GM23338 (cell line): ENCODE measurements around the gene TFF2. TPM values are rescaled to one million over a fixed set of nuclear protein-coding genes. Genes with fewer than 3 reads are reported as not detected.

Source experiments
- ATAC-seq: fragments of 200-7000 bp; cut with Tn5 transposase; 3 replicates; pipeline ENCODE4 v1.9.1; 2020
- DNase-seq: peaks from one replicate; pipeline ENCODE4 v3.0.0-alpha.2; 2015; ENCODE audit warnings: low spot score
- H2AFZ ChIP-seq: fragments of 200-600 bp; sonication (generic); 2 replicates; pipeline ENCODE4 v1.8.0; 2016; ENCODE audit warnings: antibody characterized with exemption, mild to moderate bottlenecking, moderate library complexity
- H3F3A ChIP-seq: fragments of 200-600 bp; sonication (generic); replicated peaks from 2 replicates; pipeline ENCODE4 v1.8.0; 2017; ENCODE audit warnings: antibody characterized with exemption, mixed run types, low read depth
- H3K27ac ChIP-seq: fragments of 200-600 bp; sonication (generic); 2 replicates; pipeline ENCODE4 v1.6.1; 2016; ENCODE audit warnings: low read depth
- H3K27me3 ChIP-seq: fragments of 200-600 bp; sonication (generic); 2 replicates; pipeline ENCODE4 v1.8.0; 2016; ENCODE audit warnings: mild to moderate bottlenecking, mixed run types, moderate library complexity; ENCODE audit not compliant: insufficient read depth
- H3K36me3 ChIP-seq: fragments of 200-600 bp; sonication (generic); 2 replicates; pipeline ENCODE4 v1.8.0; 2016; ENCODE audit warnings: mild to moderate bottlenecking; ENCODE audit not compliant: insufficient read depth
- H3K4me1 ChIP-seq: fragments of 200-600 bp; sonication (generic); 2 replicates; pipeline ENCODE4 v1.8.0; 2016; ENCODE audit warnings: mild to moderate bottlenecking, moderate library complexity; ENCODE audit not compliant: insufficient read depth
- H3K4me2 ChIP-seq: fragments of 200-600 bp; sonication (generic); 2 replicates; pipeline ENCODE4 v1.7.1; 2017; ENCODE audit warnings: mixed run types
- H3K4me3 ChIP-seq: fragments of 200-600 bp; sonication (generic); 2 replicates; pipeline ENCODE4 v1.6.1; 2016; ENCODE audit warnings: mixed run types
- H3K79me2 ChIP-seq: fragments of 200-600 bp; sonication (generic); replicated peaks from 2 replicates; pipeline ENCODE4 v1.8.0; 2017; ENCODE audit warnings: mild to moderate bottlenecking; ENCODE audit not compliant: insufficient read depth
- H3K9me2 ChIP-seq: fragments of 200-600 bp; sonication (generic); 2 replicates; pipeline ENCODE4 v1.8.0; 2017; ENCODE audit not compliant: insufficient read depth
- H4K20me1 ChIP-seq: fragments of 200-600 bp; sonication (generic); replicated peaks from 2 replicates; pipeline ENCODE4 v1.8.0; 2017; ENCODE audit warnings: mild to moderate bottlenecking; ENCODE audit not compliant: insufficient read depth
- H3K27ac Mint-ChIP-seq: 2 replicates; pipeline ENCODE4 v1.8.0; 2020; ENCODE audit warnings: inconsistent platforms, mild to moderate bottlenecking, moderate library complexity, mixed read lengths
- H3K27me3 Mint-ChIP-seq: 3 replicates; pipeline ENCODE4 v1.8.0; 2022; ENCODE audit warnings: low read depth, mild to moderate bottlenecking, moderate library complexity, mixed read lengths, inconsistent platforms; ENCODE audit not compliant: insufficient read depth, poor library complexity
- H3K36me3 Mint-ChIP-seq: 3 replicates; pipeline ENCODE4 v1.8.0; 2021; ENCODE audit warnings: low read depth, mild to moderate bottlenecking, inconsistent platforms, moderate library complexity, mixed read lengths
- H3K4me1 Mint-ChIP-seq: 3 replicates; pipeline ENCODE4 v1.8.0; 2020; ENCODE audit warnings: mild to moderate bottlenecking, inconsistent platforms, mixed read lengths
- H3K4me3 Mint-ChIP-seq: 3 replicates; pipeline ENCODE4 v1.8.0; 2021; ENCODE audit warnings: moderate library complexity, mild to moderate bottlenecking, inconsistent platforms, mixed read lengths
- H3K9me3 Mint-ChIP-seq: 3 replicates; pipeline ENCODE4 v1.8.0; 2020; ENCODE audit warnings: moderate library complexity, mild to moderate bottlenecking, inconsistent platforms, mixed read lengths
- CREB1 ChIP-seq: fragments of 250-450 bp; sonication (Bioruptor Pico); IDR thresholded peaks from 2 replicates; pipeline ENCODE4 v1.5.0; 2020; ENCODE audit warnings: low read depth, mild to moderate bottlenecking, moderate library complexity
- EZH2 ChIP-seq: fragments of 200-600 bp; sonication (generic); IDR thresholded peaks from one replicate; pipeline ENCODE4 v1.8.0; 2017; ENCODE audit warnings: antibody characterized with exemption, mild to moderate bottlenecking, low read depth; ENCODE audit not compliant: unreplicated experiment
- EZH2phosphoT487 ChIP-seq: fragments of 200-600 bp; sonication (generic); IDR thresholded peaks from one replicate; pipeline ENCODE4 v1.8.1; 2018; ENCODE audit warnings: antibody characterized with exemption; ENCODE audit not compliant: unreplicated experiment
- JUNB ChIP-seq: IDR thresholded peaks from one replicate; pipeline ENCODE4 v1.6.1; 2016; ENCODE audit warnings: antibody characterized with exemption; ENCODE audit not compliant: unreplicated experiment
- NANOG ChIP-seq: IDR thresholded peaks from 2 replicates; pipeline ENCODE4 v1.6.1; 2016; ENCODE audit warnings: antibody characterized with exemption, borderline replicate concordance
- POLR2AphosphoS5 ChIP-seq: IDR thresholded peaks from 2 replicates; pipeline ENCODE4 v1.6.1; 2016; ENCODE audit warnings: antibody characterized with exemption, low read depth
- REST ChIP-seq: IDR thresholded peaks from one replicate; pipeline ENCODE4 v1.6.1; 2018; ENCODE audit warnings: antibody characterized with exemption; ENCODE audit not compliant: unreplicated experiment
- STAT1 ChIP-seq: IDR thresholded peaks from one replicate; pipeline ENCODE4 v1.6.1; 2016; ENCODE audit warnings: antibody characterized with exemption; ENCODE audit not compliant: unreplicated experiment
- ZNF331 ChIP-seq: fragments of 250-450 bp; sonication (Bioruptor Pico); IDR thresholded peaks from 2 replicates; pipeline ENCODE4 v1.5.0; 2020; ENCODE audit warnings: low read depth, mild to moderate bottlenecking, moderate library complexity
- polyA plus RNA-seq: library from polyadenylated mRNA; unstranded; fragments of >200 nt; fragmentation: Nextera tagmentation; extraction: Ambion mirVana; gene quantifications from 2 replicates; pipeline ENCODE4 v1.2.1, GENCODE V29; 2016
- total RNA-seq: library from RNA; depleted of rRNA; stranded (reverse); fragments of >200 nt; shearing (Covaris generic); gene quantifications from 2 replicates; pipeline ENCODE4 v1.2.3, GENCODE V29; 2014
- TF ChIP-seq, protein P1 (sequence below): IDR thresholded peaks from 2 replicates; pipeline ENCODE4 v1.6.1; 2016; ENCODE audit warnings: antibody characterized with exemption

The TFF2 gene
- total and polyA plus RNA-seq, 2 experiments from 2014 or later, result not detected

- Histone ChIP-seq H3K4me3 (no peak overlapping the region), H3K27me3 (no peaks in the 10 kb centered on the region), H3K36me3 (no peaks in the 10 kb centered on the region), H3K27ac (no peak overlapping the region), H3K4me2 (no peak overlapping the region), H4K20me1 (no peaks in the 10 kb centered on the region), H2AFZ (no peak overlapping the region), H3F3A (no peaks in the 10 kb centered on the region), H3K9me2 (no peaks in the 10 kb centered on the region), H3K79me2 (no peaks in the 10 kb centered on the region), H3K4me1 (no peaks in the 10 kb centered on the region)
- Mint-ChIP-seq H3K4me1 (peaks cover 13% of the 10 kb centered on the region), H3K27me3 (peaks cover 4% of the 10 kb centered on the region), H3K27ac (no peak overlapping the region), H3K36me3 (no peaks in the 10 kb centered on the region), H3K9me3 (peaks cover 10% of the 10 kb centered on the region; the same call in 2 of the 3 replicates), H3K4me3 (no peak overlapping the region)
- no peak for TF ChIP-seq JUNB
- TF ChIP-seq NANOG, result no peak
- TF ChIP-seq EZH2, result no peak
- no peak for TF ChIP-seq ZNF331 (CRISPR knock-in tag)
- TF ChIP-seq CREB1 (CRISPR knock-in tag), result no peak
- TF ChIP-seq, protein P1, sequence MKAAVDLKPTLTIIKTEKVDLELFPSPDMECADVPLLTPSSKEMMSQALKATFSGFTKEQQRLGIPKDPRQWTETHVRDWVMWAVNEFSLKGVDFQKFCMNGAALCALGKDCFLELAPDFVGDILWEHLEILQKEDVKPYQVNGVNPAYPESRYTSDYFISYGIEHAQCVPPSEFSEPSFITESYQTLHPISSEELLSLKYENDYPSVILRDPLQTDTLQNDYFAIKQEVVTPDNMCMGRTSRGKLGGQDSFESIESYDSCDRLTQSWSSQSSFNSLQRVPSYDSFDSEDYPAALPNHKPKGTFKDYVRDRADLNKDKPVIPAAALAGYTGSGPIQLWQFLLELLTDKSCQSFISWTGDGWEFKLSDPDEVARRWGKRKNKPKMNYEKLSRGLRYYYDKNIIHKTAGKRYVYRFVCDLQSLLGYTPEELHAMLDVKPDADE, result no peak
- DNase-seq, result no peak
- ATAC-seq, result no peak
Observed at GRCh38 chr21:42321845-42322244, 28.9 kb downstream of the TFF2 start.

DNA sequence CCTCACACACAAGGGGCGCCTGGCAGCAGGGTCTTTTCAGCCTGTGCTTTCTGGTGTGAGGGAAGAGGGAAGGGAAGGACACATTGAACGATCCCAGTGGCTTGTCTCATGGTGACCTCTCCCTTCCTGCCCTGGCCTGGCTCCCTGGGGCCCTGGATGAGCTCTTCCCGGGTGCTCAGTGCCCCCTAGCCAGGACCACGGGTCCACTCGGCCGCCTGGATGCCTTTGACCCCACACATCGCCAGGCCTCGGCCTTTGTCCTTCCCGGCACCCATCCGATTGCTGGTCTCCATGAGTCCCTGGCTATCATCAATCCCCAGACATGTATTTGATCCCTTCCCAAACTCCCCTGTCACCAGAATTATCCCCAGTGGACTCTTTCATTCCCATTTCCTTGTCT, 29.6 kb downstream of the TFF2 start:
- Mint-ChIP-seq H3K4me3 (no peak overlapping the region), H3K4me1 (peaks cover 20% of the 10 kb centered on the region), H3K9me3 (peaks cover 10% of the 10 kb centered on the region; the same call in 2 of the 3 replicates), H3K27ac (no peak overlapping the region), H3K27me3 (peaks cover 4% of the 10 kb centered on the region), H3K36me3 (no peaks in the 10 kb centered on the region)
- no peak overlapping the region for H3K4me3 ChIP-seq
- H4K20me1 ChIP-seq, result no peaks in the 10 kb centered on the region
- no peaks in the 10 kb centered on the region for H3F3A ChIP-seq
- ATAC-seq (no peak), DNase-seq (no peak)
- H3K4me1 ChIP-seq, result no peaks in the 10 kb centered on the region; the same call in 1 of the 2 replicates
- H3K9me2 ChIP-seq, result no peaks in the 10 kb centered on the region
- TF ChIP-seq EZH2phosphoT487 (no peak), NANOG (no peak)
- H3K4me2 ChIP-seq, result no peak overlapping the region
- H3K27ac ChIP-seq, result no peak overlapping the region
- no peaks in the 10 kb centered on the region for H3K36me3 ChIP-seq
- no peaks in the 10 kb centered on the region for H3K27me3 ChIP-seq
- H3K79me2 ChIP-seq, result no peaks in the 10 kb centered on the region
- H2AFZ ChIP-seq, result no peak overlapping the region

DNA sequence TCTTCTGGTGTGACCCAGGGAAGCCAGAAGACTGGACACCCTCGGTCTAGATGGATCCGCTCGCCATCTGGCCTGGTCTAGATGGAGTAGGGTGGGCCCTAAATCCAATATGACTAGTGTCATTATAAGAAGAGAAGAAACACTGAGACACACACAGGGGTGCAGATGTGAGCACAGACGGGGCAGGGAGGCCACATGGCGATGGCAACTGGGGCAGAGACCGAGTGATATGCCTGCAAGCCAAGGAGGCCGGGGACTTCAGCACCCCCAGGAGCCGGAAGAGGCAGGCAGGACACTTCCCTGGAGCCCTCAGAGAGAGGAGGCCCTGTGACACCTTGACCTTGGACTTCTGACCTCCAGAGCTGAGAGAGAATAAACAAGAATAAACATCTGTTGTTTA, 30.0 kb downstream of the TFF2 start:
- Histone ChIP-seq H4K20me1 (no peaks in the 10 kb centered on the region), H2AFZ (no peak overlapping the region), H3K4me3 (no peak overlapping the region), H3K27me3 (no peaks in the 10 kb centered on the region), H3F3A (no peaks in the 10 kb centered on the region), H3K4me1 (no peaks in the 10 kb centered on the region; the same call in 1 of the 2 replicates), H3K4me2 (no peak overlapping the region), H3K27ac (no peak overlapping the region), H3K36me3 (no peaks in the 10 kb centered on the region), H3K9me2 (no peaks in the 10 kb centered on the region), H3K79me2 (no peaks in the 10 kb centered on the region)
- peaks cover 9% of the 10 kb centered on the region; the same call in 2 of the 3 replicates for H3K9me3 Mint-ChIP-seq
- H3K4me1 Mint-ChIP-seq, result peaks cover 21% of the 10 kb centered on the region
- ATAC-seq (no peak), DNase-seq (no peak)
- no peaks in the 10 kb centered on the region for H3K36me3 Mint-ChIP-seq
- H3K4me3 Mint-ChIP-seq, result no peak overlapping the region
- H3K27ac Mint-ChIP-seq, result no peak overlapping the region
- peaks cover 4% of the 10 kb centered on the region for H3K27me3 Mint-ChIP-seq
- TF ChIP-seq REST, result no peak
- TF ChIP-seq STAT1, result no peak
- no peak for TF ChIP-seq CREB1 (CRISPR knock-in tag)
- TF ChIP-seq, protein P1, result no peak
- TF ChIP-seq POLR2AphosphoS5, result no peak
- no peak for TF ChIP-seq JUNB
- TF ChIP-seq NANOG, result no peak
